ENCODE results near the gene ZNF367.
"Not testable (repeated sequence)": the region's sequence is repeated elsewhere in the genome, so short reads cannot be mapped to it uniquely, and the experiment has no call there.

DNA sequence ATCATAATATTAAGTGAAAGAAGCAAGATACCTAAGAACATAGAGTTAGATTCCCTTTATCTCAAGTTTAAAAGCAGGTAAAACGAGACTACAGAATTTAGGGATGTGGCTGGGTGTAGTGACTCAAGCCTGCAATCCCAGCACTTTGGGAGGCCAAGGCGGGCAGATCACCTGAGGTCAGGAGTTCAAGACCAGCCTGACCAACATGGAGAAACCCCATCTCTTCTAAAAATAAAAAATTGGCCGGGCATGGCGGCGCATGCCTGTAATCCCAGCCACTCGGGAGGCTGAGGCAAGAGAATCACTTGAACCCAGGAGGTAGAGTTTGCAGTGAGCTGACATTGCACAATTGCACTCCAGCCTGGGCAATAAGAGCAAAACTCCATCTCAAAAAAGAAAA lies 56.1 kb downstream of the ZNF367 start:
- TF ChIP-seq, protein P1, sequence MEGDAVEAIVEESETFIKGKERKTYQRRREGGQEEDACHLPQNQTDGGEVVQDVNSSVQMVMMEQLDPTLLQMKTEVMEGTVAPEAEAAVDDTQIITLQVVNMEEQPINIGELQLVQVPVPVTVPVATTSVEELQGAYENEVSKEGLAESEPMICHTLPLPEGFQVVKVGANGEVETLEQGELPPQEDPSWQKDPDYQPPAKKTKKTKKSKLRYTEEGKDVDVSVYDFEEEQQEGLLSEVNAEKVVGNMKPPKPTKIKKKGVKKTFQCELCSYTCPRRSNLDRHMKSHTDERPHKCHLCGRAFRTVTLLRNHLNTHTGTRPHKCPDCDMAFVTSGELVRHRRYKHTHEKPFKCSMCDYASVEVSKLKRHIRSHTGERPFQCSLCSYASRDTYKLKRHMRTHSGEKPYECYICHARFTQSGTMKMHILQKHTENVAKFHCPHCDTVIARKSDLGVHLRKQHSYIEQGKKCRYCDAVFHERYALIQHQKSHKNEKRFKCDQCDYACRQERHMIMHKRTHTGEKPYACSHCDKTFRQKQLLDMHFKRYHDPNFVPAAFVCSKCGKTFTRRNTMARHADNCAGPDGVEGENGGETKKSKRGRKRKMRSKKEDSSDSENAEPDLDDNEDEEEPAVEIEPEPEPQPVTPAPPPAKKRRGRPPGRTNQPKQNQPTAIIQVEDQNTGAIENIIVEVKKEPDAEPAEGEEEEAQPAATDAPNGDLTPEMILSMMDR (IDR thresholded peaks at IDR 0.05 in 4 of 5, conservative IDR thresholded peaks at IDR 0.05 in 1 of 5): not testable (repeated sequence)
- TF ChIP-seq POLR2A (IDR thresholded peaks at IDR 0.05): not testable (repeated sequence)

All from gastrocnemius medialis (tissue), 4 donors.